ENCODE results near the gene TENM4.

Gene TENM4

GRCh38 chr11:79417069-79417920 lies 23.5 kb downstream of the TENM4 start:
- DNase-seq = no peak

DNA sequence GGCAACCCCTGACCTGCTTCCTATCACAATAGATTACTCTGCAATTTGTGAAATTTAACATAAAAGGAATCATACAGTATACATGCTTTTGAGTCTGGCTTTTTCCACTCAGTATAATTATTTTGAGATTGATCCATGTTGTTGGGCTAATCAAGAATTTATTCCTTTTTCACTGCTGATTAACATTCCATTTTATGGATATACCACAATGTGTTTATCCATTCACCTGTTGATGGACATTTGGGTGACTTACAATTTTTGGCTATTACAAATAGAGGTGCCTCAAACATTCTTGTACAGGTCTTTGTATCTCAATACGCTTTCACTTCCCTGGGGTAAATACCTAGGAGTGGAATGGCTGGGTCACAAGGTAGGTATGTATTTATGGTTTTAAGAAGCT lies 24.9 kb downstream of the TENM4 start:
- DNase-seq = no peak

- no peak for DNase-seq
Observed at GRCh38 chr11:79415411-79415810, 25.4 kb downstream of the TENM4 start.

DNA sequence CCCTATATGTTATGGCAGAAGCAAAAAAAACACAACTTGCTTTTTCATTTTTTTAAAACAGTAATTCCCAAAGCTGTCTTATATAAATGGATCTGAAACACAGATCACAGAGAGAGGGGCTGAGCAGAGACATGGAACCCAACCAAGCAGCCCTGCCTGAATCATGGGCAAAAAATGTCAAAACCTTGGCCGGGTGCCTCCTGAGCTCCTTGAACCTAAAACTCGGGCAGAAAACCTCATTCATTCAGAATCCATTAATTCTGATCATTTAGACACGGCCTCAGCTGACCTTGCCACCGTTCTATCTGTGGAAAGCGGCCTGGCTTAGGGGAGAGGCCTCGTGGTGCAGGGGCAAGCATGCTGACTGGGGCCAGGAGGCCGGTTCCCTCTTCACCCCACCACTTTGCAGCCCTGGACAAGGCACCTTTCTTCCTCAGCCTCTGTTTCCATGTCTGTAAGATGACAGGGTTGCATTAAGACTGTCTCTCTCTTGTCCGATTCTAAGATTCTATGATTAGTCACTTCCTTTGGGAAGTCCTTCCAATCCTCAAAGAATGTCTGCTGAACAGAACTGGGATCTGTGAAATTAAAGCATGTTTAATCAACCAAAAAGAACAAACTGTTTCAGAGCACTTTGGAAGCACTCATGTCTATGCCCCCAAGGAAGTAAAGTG lies 26.0 kb downstream of the TENM4 start:
- DNase-seq = no peak

GRCh38 chr11:79414041-79414440 lies 26.8 kb downstream of the TENM4 start:
- no peak for DNase-seq

GRCh38 chr11:79413268-79413667 lies 27.6 kb downstream of the TENM4 start:
- DNase-seq = no peak

- no peak for DNase-seq
Observed at GRCh38 chr11:79412761-79413160, 28.1 kb downstream of the TENM4 start.

DNA sequence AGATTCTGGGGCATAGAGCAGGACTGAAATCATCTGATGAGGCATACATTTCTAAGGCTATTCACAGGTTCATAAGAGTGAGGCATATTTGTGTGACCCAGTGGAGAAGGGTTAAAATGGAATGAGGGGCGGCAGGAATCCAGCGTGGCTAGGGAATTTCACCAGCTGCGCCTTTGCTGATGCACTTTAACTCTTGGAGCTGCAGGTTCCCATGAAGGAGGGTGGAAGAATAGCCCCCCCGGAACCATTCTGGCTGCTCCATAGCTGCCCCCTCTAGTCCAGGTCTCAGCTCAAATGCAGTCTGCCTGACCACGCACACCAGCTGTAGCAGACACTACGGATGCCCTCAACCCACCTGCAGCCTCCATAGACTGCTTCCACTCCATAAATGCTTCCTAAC lies 31.5 kb downstream of the TENM4 start:
- no peak for DNase-seq

- DNase-seq = no peak
Observed at GRCh38 chr11:79406376-79406775, 34.5 kb downstream of the TENM4 start.

GRCh38 chr11:79404806-79405205 lies 36.0 kb downstream of the TENM4 start:
- no peak for DNase-seq

- no peak for DNase-seq
Observed at GRCh38 chr11:79404325-79404724, 36.5 kb downstream of the TENM4 start.

- DNase-seq = no peak
Observed at GRCh38 chr11:79403839-79404238, 37.0 kb downstream of the TENM4 start.

- no peak for DNase-seq
Observed at GRCh38 chr11:79402912-79403311, 37.9 kb downstream of the TENM4 start.

GRCh38 chr11:79400717-79401330 lies 40.0 kb downstream of the TENM4 start:
- DNase-seq = no peak

DNA sequence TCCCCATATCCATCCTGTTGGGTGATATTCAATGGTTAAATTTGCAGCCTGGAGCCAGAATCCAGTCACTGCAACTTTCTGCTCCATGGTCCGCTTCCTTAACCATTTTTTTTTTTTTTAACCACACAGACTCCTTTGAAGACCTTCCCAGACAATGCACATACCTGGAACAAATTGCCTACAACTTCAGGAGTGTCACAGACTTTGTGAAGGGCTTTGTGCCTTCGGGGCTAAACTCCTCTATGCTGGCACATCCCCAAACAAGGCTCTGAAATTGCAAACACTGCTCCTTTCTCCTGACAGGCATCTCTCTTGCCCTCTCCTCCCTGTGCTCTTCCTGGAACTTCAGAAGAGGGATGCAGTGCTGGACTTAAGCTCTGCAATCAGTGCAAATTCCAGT lies 40.6 kb downstream of the TENM4 start:
- no peak for DNase-seq

GRCh38 chr11:79397252-79397651 lies 43.6 kb downstream of the TENM4 start:
- no peak for DNase-seq

DNA sequence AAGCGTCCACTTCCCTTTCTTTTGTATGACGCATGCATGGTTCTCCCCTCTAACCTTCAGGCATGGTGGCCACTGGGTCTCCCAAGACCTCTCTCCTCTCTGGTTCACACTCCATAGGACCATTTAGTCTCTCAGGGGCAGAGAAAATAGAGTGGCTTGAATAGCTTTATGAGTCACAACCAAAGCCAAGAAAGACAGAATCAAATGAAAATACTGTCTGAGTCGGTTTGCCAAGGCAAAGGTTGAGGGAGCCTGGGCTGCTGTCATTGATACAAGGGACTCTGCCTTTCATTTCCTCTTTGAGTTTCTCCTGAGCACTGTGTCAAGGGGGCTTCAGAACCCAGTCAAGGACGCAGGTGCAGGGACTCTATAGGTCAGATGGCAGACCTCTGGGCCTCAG lies 44.2 kb downstream of the TENM4 start:
- no peak for DNase-seq

DNA sequence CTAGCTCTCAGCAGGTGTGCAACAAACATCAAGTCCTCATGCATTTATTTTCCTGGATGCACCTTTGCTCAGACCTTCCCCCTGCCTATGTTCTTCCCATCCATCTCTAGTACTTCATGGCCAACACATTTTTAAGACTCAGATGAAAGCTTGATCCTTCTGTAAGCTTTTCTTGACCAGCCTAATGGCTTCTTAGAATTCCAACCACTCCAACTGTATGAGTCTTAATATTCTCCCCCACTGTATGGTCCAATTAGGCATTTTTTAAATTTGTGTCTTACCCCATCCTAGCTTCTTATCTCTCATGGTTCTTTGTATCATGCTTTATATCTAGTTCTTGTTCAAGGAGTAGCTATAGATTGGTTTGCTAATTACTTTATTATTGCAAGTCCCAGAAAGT lies 44.8 kb downstream of the TENM4 start:
- no peak for DNase-seq

GRCh38 chr11:79393362-79394043 lies 47.3 kb downstream of the TENM4 start:
- no peak for DNase-seq

DNA sequence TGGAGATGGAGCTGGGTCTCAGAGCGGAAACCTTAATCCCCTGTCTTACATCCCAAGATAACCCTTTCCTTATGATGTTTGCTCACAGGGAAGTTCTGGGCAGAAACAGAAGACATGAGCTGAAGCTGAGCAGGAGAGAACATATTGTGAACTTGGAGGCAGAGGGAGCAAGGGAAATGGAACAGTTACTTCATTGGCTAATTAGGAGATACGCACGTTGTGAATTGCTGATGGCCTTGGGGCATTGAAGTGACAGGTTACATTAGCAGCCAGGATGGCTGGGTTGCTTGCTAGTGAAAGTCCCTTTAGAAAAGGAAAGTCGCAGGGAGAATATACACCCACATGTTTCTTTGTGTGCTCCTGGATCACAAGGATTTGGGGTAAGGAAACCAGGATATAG lies 48.7 kb downstream of the TENM4 start:
- DNase-seq = no peak

GRCh38 chr11:79390923-79391322 lies 49.9 kb downstream of the TENM4 start:
- no peak for DNase-seq

- no peak for DNase-seq
Observed at GRCh38 chr11:79390477-79390876, 50.4 kb downstream of the TENM4 start.

DNA sequence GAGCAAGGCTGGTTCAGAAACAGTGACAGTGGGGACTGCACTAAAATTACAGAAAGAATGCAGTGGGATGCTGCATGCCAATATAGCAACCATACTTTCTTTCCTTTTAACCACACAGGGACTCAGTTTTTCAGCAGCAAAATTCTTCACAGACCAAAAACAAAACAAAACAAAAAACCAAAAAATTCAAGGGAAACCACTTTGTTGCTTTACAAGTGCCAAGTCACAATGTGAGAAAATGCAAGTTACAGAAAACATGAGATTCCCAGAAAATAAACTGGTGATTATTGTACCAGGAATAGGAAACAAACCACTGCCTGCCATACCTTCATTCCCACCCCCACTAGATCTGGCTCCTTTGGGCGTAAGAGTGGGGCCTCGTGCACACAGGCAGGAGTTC lies 52.6 kb downstream of the TENM4 start:
- DNase-seq = no peak

DNA sequence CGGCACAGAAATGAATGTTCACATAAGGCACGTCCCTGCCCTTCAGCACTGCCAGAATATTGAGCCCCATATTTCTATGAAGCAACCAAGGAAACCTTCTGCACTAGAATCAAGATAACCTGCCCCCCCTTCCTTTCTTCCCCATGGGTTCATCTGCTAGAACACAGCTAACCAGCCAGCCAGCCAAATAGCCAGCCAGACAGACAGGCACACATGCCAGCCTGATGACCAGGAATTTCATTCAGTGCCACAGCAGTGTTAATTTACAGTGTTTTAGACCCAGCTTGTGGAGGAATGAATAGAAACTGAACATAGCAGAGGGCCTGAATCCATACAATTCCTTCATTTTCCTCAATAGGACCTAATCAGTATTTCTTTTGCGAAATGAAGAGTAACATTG lies 57.0 kb downstream of the TENM4 start:
- no peak for DNase-seq

Measured in activated CD4-positive, alpha-beta T cell treated with anti-CD3 and anti-CD28 coated beads, Interleukin-2, amount 50 U/mL, for 4 hours (primary cell).